Calu3 (cell line): Measurements from ENCODE around the gene MOCS1. TPM values are rescaled to one million over a fixed set of nuclear protein-coding genes. Genes with fewer than 3 reads are reported as not detected.

Experiments used
- BruUV-seq: library from RNA; stranded (reverse); fragments of 400-500 nt; replicated peaks from 2 replicates; lab custom pipeline; 2021; lab: Mats Ljungman, UMichigan
- CTCF ChIA-PET: fragments of 300-600 bp; sonication (Branson Sonifier 250); formaldehyde crosslinking; loops from one replicate; lab custom pipeline; 2022; ENCODE audit warnings: antibody characterized with exemption; lab: Charles Lee
- DNase-seq: peaks from one replicate; pipeline ENCODE4 v3.0.0; 2022
- H3K27ac Mint-ChIP-seq: one replicate; pipeline ENCODE4 v1.8.0; 2022; ENCODE audit warnings: mixed read lengths; ENCODE audit not compliant: unreplicated experiment
- H3K27me3 Mint-ChIP-seq: one replicate; pipeline ENCODE4 v1.8.0; 2022; ENCODE audit warnings: mixed read lengths; ENCODE audit not compliant: unreplicated experiment
- H3K36me3 Mint-ChIP-seq: one replicate; pipeline ENCODE4 v1.8.0; 2022; ENCODE audit warnings: mild to moderate bottlenecking, moderate library complexity, mixed read lengths; ENCODE audit not compliant: insufficient read depth, unreplicated experiment
- H3K4me1 Mint-ChIP-seq: one replicate; pipeline ENCODE4 v1.8.0; 2022; ENCODE audit warnings: mild to moderate bottlenecking, low read depth, mixed read lengths; ENCODE audit not compliant: unreplicated experiment
- H3K4me3 Mint-ChIP-seq: one replicate; pipeline ENCODE4 v1.8.0; 2022; ENCODE audit warnings: mild to moderate bottlenecking, low read depth, moderate library complexity, mixed read lengths; ENCODE audit not compliant: unreplicated experiment
- H3K9me3 Mint-ChIP-seq: one replicate; pipeline ENCODE4 v1.8.0; 2022; ENCODE audit warnings: low read depth, mixed read lengths; ENCODE audit not compliant: unreplicated experiment
- CTCF ChIP-seq: fragments of 200-600 bp; IDR thresholded peaks from one replicate; pipeline ENCODE4 v1.8.0; 2022; ENCODE audit warnings: antibody characterized with exemption; ENCODE audit not compliant: unreplicated experiment
- intact Hi-C: fragments of 100-400 bp; cut with micrococcal nuclease; formaldehyde crosslinking; loops from one replicate; pipeline ENCODE4 v1.10.0; 2022; ENCODE audit not compliant: unreplicated experiment
- total RNA-seq: library from RNA; stranded (reverse); gene quantifications from 2 replicates; pipeline ENCODE4 v1.2.3, GENCODE V29; 2022

The MOCS1 gene
- total RNA-seq, 1 experiment from 2014 or later: 2.5 TPM

- intact Hi-C loops: no loop called here
- Mint-ChIP-seq H3K36me3 (no peaks in the 10 kb centered on the region), H3K9me3 (no peaks in the 10 kb centered on the region), H3K27me3 (peaks cover 18% of the 10 kb centered on the region), H3K4me3 (no peak overlapping the region), H3K4me1 (no peaks in the 10 kb centered on the region), H3K27ac (no peak overlapping the region)
- TF ChIP-seq CTCF: no peak
- BruUV-seq: no TSS peak
- no peak for DNase-seq
- CTCF ChIA-PET: no interaction called here
Observed at GRCh38 chr6:39901670-39902069, 32.6 kb downstream of the MOCS1 start.

- intact Hi-C loops: no loop called here
- Mint-ChIP-seq H3K4me1 (no peaks in the 10 kb centered on the region), H3K9me3 (no peaks in the 10 kb centered on the region), H3K27ac (no peak overlapping the region), H3K27me3 (peaks cover 22% of the 10 kb centered on the region), H3K4me3 (no peak overlapping the region), H3K36me3 (no peaks in the 10 kb centered on the region)
- CTCF ChIA-PET: no interaction called here
- BruUV-seq: no TSS peak
- DNase-seq: no peak
- no peak for TF ChIP-seq CTCF
Observed at GRCh38 chr6:39901116-39901655, 33.1 kb downstream of the MOCS1 start.

GRCh38 chr6:39899554-39900295, 34.5 kb downstream of the MOCS1 start:
- Mint-ChIP-seq H3K27me3 (peaks cover 22% of the 10 kb centered on the region), H3K36me3 (no peaks in the 10 kb centered on the region), H3K4me3 (no peak overlapping the region), H3K9me3 (no peaks in the 10 kb centered on the region), H3K4me1 (no peaks in the 10 kb centered on the region), H3K27ac (no peak overlapping the region)
- no peak for DNase-seq
- TF ChIP-seq CTCF: no peak
- intact Hi-C loops: no loop called here
- BruUV-seq: no TSS peak
- CTCF ChIA-PET: no interaction called here

GRCh38 chr6:39898625-39899024, 35.6 kb downstream of the MOCS1 start:
- BruUV-seq: no TSS peak
- CTCF ChIA-PET: no interaction called here
- intact Hi-C loops: no loop called here

More at GRCh38 chr6:39898625-39899024, 35.6 kb downstream of the MOCS1 start:
- no peaks in the 10 kb centered on the region for H3K9me3 Mint-ChIP-seq
- no peak overlapping the region for H3K27ac Mint-ChIP-seq
- no peak overlapping the region for H3K4me3 Mint-ChIP-seq
- H3K27me3 Mint-ChIP-seq: peaks cover 22% of the 10 kb centered on the region
- no peaks in the 10 kb centered on the region for H3K36me3 Mint-ChIP-seq
- no peak for TF ChIP-seq CTCF
- no peaks in the 10 kb centered on the region for H3K4me1 Mint-ChIP-seq
- DNase-seq: no peak
